GM23338 (cell line): ENCODE results near the gene SCFD2. TPM values are rescaled to one million over a fixed set of nuclear protein-coding genes. Genes with fewer than 3 reads are reported as not detected.

Experiments used
- ATAC-seq: fragments of 200-7000 bp; cut with Tn5 transposase; 3 replicates; pipeline ENCODE4 v1.9.1; 2020
- DNase-seq: peaks from one replicate; pipeline ENCODE4 v3.0.0-alpha.2; 2015; ENCODE audit warnings: low spot score
- H2AFZ ChIP-seq: fragments of 200-600 bp; sonication (generic); 2 replicates; pipeline ENCODE4 v1.8.0; 2016; ENCODE audit warnings: antibody characterized with exemption, mild to moderate bottlenecking, moderate library complexity
- H3F3A ChIP-seq: fragments of 200-600 bp; sonication (generic); replicated peaks from 2 replicates; pipeline ENCODE4 v1.8.0; 2017; ENCODE audit warnings: antibody characterized with exemption, mixed run types, low read depth
- H3K27ac ChIP-seq: fragments of 200-600 bp; sonication (generic); 2 replicates; pipeline ENCODE4 v1.6.1; 2016; ENCODE audit warnings: low read depth
- H3K27me3 ChIP-seq: fragments of 200-600 bp; sonication (generic); 2 replicates; pipeline ENCODE4 v1.8.0; 2016; ENCODE audit warnings: mild to moderate bottlenecking, mixed run types, moderate library complexity; ENCODE audit not compliant: insufficient read depth
- H3K36me3 ChIP-seq: fragments of 200-600 bp; sonication (generic); 2 replicates; pipeline ENCODE4 v1.8.0; 2016; ENCODE audit warnings: mild to moderate bottlenecking; ENCODE audit not compliant: insufficient read depth
- H3K4me1 ChIP-seq: fragments of 200-600 bp; sonication (generic); 2 replicates; pipeline ENCODE4 v1.8.0; 2016; ENCODE audit warnings: mild to moderate bottlenecking, moderate library complexity; ENCODE audit not compliant: insufficient read depth
- H3K4me2 ChIP-seq: fragments of 200-600 bp; sonication (generic); 2 replicates; pipeline ENCODE4 v1.7.1; 2017; ENCODE audit warnings: mixed run types
- H3K4me3 ChIP-seq: fragments of 200-600 bp; sonication (generic); 2 replicates; pipeline ENCODE4 v1.6.1; 2016; ENCODE audit warnings: mixed run types
- H3K79me2 ChIP-seq: fragments of 200-600 bp; sonication (generic); replicated peaks from 2 replicates; pipeline ENCODE4 v1.8.0; 2017; ENCODE audit warnings: mild to moderate bottlenecking; ENCODE audit not compliant: insufficient read depth
- H3K9me2 ChIP-seq: fragments of 200-600 bp; sonication (generic); 2 replicates; pipeline ENCODE4 v1.8.0; 2017; ENCODE audit not compliant: insufficient read depth
- H4K20me1 ChIP-seq: fragments of 200-600 bp; sonication (generic); replicated peaks from 2 replicates; pipeline ENCODE4 v1.8.0; 2017; ENCODE audit warnings: mild to moderate bottlenecking; ENCODE audit not compliant: insufficient read depth
- H3K27ac Mint-ChIP-seq: 2 replicates; pipeline ENCODE4 v1.8.0; 2020; ENCODE audit warnings: inconsistent platforms, mild to moderate bottlenecking, moderate library complexity, mixed read lengths
- H3K27me3 Mint-ChIP-seq: 3 replicates; pipeline ENCODE4 v1.8.0; 2022; ENCODE audit warnings: low read depth, mild to moderate bottlenecking, moderate library complexity, mixed read lengths, inconsistent platforms; ENCODE audit not compliant: insufficient read depth, poor library complexity
- H3K36me3 Mint-ChIP-seq: 3 replicates; pipeline ENCODE4 v1.8.0; 2021; ENCODE audit warnings: low read depth, mild to moderate bottlenecking, inconsistent platforms, moderate library complexity, mixed read lengths
- H3K4me1 Mint-ChIP-seq: 3 replicates; pipeline ENCODE4 v1.8.0; 2020; ENCODE audit warnings: mild to moderate bottlenecking, inconsistent platforms, mixed read lengths
- H3K4me3 Mint-ChIP-seq: 3 replicates; pipeline ENCODE4 v1.8.0; 2021; ENCODE audit warnings: moderate library complexity, mild to moderate bottlenecking, inconsistent platforms, mixed read lengths
- H3K9me3 Mint-ChIP-seq: 3 replicates; pipeline ENCODE4 v1.8.0; 2020; ENCODE audit warnings: moderate library complexity, mild to moderate bottlenecking, inconsistent platforms, mixed read lengths
- CREB1 ChIP-seq: fragments of 250-450 bp; sonication (Bioruptor Pico); IDR thresholded peaks from 2 replicates; pipeline ENCODE4 v1.5.0; 2020; ENCODE audit warnings: low read depth, mild to moderate bottlenecking, moderate library complexity
- CTCF ChIP-seq, 2 experiments: fragments of 200-600 bp in 1 of 2; sonication (generic) in 1 of 2; conservative IDR thresholded peaks; 2 replicates each; pipeline versions ENCODE4 v1.5.1 to v1.6.1; 2016 to 2017; ENCODE audit warnings: antibody characterized with exemption in 2 of 2, low read depth in 2 of 2, mild to moderate bottlenecking in 2 of 2, moderate library complexity in 1 of 2
- ETS1 ChIP-seq: IDR thresholded peaks from 2 replicates; pipeline ENCODE4 v1.6.1; 2016; ENCODE audit warnings: antibody characterized with exemption
- EZH2 ChIP-seq: fragments of 200-600 bp; sonication (generic); IDR thresholded peaks from one replicate; pipeline ENCODE4 v1.8.0; 2017; ENCODE audit warnings: antibody characterized with exemption, mild to moderate bottlenecking, low read depth; ENCODE audit not compliant: unreplicated experiment
- EZH2phosphoT487 ChIP-seq: fragments of 200-600 bp; sonication (generic); IDR thresholded peaks from one replicate; pipeline ENCODE4 v1.8.1; 2018; ENCODE audit warnings: antibody characterized with exemption; ENCODE audit not compliant: unreplicated experiment
- JUNB ChIP-seq: IDR thresholded peaks from one replicate; pipeline ENCODE4 v1.6.1; 2016; ENCODE audit warnings: antibody characterized with exemption; ENCODE audit not compliant: unreplicated experiment
- NANOG ChIP-seq: IDR thresholded peaks from 2 replicates; pipeline ENCODE4 v1.6.1; 2016; ENCODE audit warnings: antibody characterized with exemption, borderline replicate concordance
- POLR2AphosphoS5 ChIP-seq: IDR thresholded peaks from 2 replicates; pipeline ENCODE4 v1.6.1; 2016; ENCODE audit warnings: antibody characterized with exemption, low read depth
- REST ChIP-seq: IDR thresholded peaks from one replicate; pipeline ENCODE4 v1.6.1; 2018; ENCODE audit warnings: antibody characterized with exemption; ENCODE audit not compliant: unreplicated experiment
- STAT1 ChIP-seq: IDR thresholded peaks from one replicate; pipeline ENCODE4 v1.6.1; 2016; ENCODE audit warnings: antibody characterized with exemption; ENCODE audit not compliant: unreplicated experiment
- ZNF114 ChIP-seq: fragments of 250-450 bp; sonication (Bioruptor Pico); IDR thresholded peaks from 2 replicates; pipeline ENCODE4 v1.5.0; 2020; ENCODE audit warnings: mild to moderate bottlenecking, moderate library complexity
- ZNF331 ChIP-seq: fragments of 250-450 bp; sonication (Bioruptor Pico); IDR thresholded peaks from 2 replicates; pipeline ENCODE4 v1.5.0; 2020; ENCODE audit warnings: low read depth, mild to moderate bottlenecking, moderate library complexity
- ZNF462 ChIP-seq: fragments of 250-450 bp; sonication (Bioruptor Pico); IDR thresholded peaks from 2 replicates; pipeline ENCODE4 v1.5.0; 2020; ENCODE audit warnings: mild to moderate bottlenecking, moderate library complexity
- polyA plus RNA-seq: library from polyadenylated mRNA; unstranded; fragments of >200 nt; fragmentation: Nextera tagmentation; extraction: Ambion mirVana; gene quantifications from 2 replicates; pipeline ENCODE4 v1.2.1, GENCODE V29; 2016
- total RNA-seq: library from RNA; depleted of rRNA; stranded (reverse); fragments of >200 nt; shearing (Covaris generic); gene quantifications from 2 replicates; pipeline ENCODE4 v1.2.3, GENCODE V29; 2014

SCFD2 gene
- total and polyA plus RNA-seq, 2 experiments from 2014 or later = 5.7 to 17.5 TPM

- no peak overlapping the region for H3K27ac Mint-ChIP-seq
Measured at GRCh38 chr4:53361451-53361850, 4.4 kb downstream of the SCFD2 start.

More at GRCh38 chr4:53361451-53361850, 4.4 kb downstream of the SCFD2 start:
- H2AFZ ChIP-seq = no peak overlapping the region
- no peak overlapping the region for H3K4me3 ChIP-seq
- H3K27ac ChIP-seq = no peak overlapping the region
- H3K79me2 ChIP-seq = peaks cover 21% of the 10 kb centered on the region
- Mint-ChIP-seq H3K4me1 (peaks cover 8% of the 10 kb centered on the region), H3K36me3 (peaks cover 1% of the 10 kb centered on the region; the same call in 1 of the 3 replicates), H3K4me3 (no peak overlapping the region), H3K9me3 (no peaks in the 10 kb centered on the region; the same call in 2 of the 3 replicates), H3K27me3 (peaks cover 5% of the 10 kb centered on the region)
- DNase-seq (no peak), ATAC-seq (no peak)
- H3K4me2 ChIP-seq = no peak overlapping the region
- H3K4me1 ChIP-seq = peaks cover 12% of the 10 kb centered on the region; the same call in 1 of the 2 replicates
- no peaks in the 10 kb centered on the region for H3K36me3 ChIP-seq
- no peak for TF ChIP-seq ZNF462 (CRISPR knock-in tag)
- no peak for TF ChIP-seq JUNB
- TF ChIP-seq EZH2 = no peak
- TF ChIP-seq STAT1 = no peak
- no peak for TF ChIP-seq CTCF (conservative IDR thresholded peaks at IDR 0.05; ENCODE audit: low read depth in 2 of 2)
- no peak for TF ChIP-seq ZNF114 (CRISPR knock-in tag)
- TF ChIP-seq REST = no peak
- no peak for TF ChIP-seq EZH2phosphoT487
- TF ChIP-seq NANOG = no peak
- TF ChIP-seq CREB1 (CRISPR knock-in tag) = no peak
- no peak for TF ChIP-seq POLR2AphosphoS5
- no peak for TF ChIP-seq ETS1
- no peak for TF ChIP-seq ZNF331 (CRISPR knock-in tag)
- peaks cover 2% of the 10 kb centered on the region; the same call in 1 of the 2 replicates for H3K9me2 ChIP-seq
- H3F3A ChIP-seq = no peaks in the 10 kb centered on the region
- no peaks in the 10 kb centered on the region for H3K27me3 ChIP-seq
- H4K20me1 ChIP-seq = no peaks in the 10 kb centered on the region
